CD4-positive, alpha-beta memory T cell (primary cell): ENCODE data around the gene RAB35. TPM values are rescaled to one million over a fixed set of nuclear protein-coding genes. Genes with fewer than 3 reads are reported as not detected.

Source experiments
- CTCF ChIA-PET: fragments of 350-600 bp; sonication (Branson Sonifier 250); formaldehyde crosslinking; loops from one replicate; lab custom pipeline; 2021; ENCODE audit warnings: inconsistent platforms; ENCODE audit not compliant: partially characterized antibody; lab: Charles Lee
- POLR2A ChIA-PET: fragments of 350-600 bp; sonication (Branson Sonifier 250); formaldehyde crosslinking; loops from one replicate; lab custom pipeline; 2021; ENCODE audit not compliant: partially characterized antibody; lab: Charles Lee
- DNase-seq, 5 donors: peaks; one replicate each; pipeline versions ENCODE4 v3.0.0 to v3.0.0-alpha.2; 2020 to 2022; ENCODE audit warnings: mixed read lengths in 1 of 5
- H3K27ac ChIP-seq: one replicate; pipeline ENCODE4 v1.7.0; 2013; ENCODE audit warnings: low read depth, low read length
- H3K27me3 ChIP-seq: 2 replicates; pipeline ENCODE4 v1.7.0; 2013; ENCODE audit warnings: mild to moderate bottlenecking, low read length, moderate library complexity; ENCODE audit not compliant: insufficient read depth
- H3K36me3 ChIP-seq: 2 replicates; pipeline ENCODE4 v1.7.0; 2013; ENCODE audit warnings: mild to moderate bottlenecking, low read length, moderate library complexity; ENCODE audit not compliant: insufficient read depth
- H3K4me1 ChIP-seq: 2 replicates; pipeline ENCODE4 v1.7.0; 2013; ENCODE audit warnings: mild to moderate bottlenecking, low read length, moderate library complexity; ENCODE audit not compliant: insufficient read depth
- H3K4me3 ChIP-seq, 2 donors: one replicate each; pipeline ENCODE4 v1.7.0; 2013; ENCODE audit warnings: low read length in 2 of 2, mild to moderate bottlenecking in 1 of 2
- H3K9me3 ChIP-seq, 2 donors: one replicate each; pipeline ENCODE4 v1.7.0; 2013; ENCODE audit warnings: low read length in 2 of 2, control low read depth in 1 of 2; ENCODE audit not compliant: control insufficient read depth in 1 of 2
- H3K27ac Mint-ChIP-seq, 7 donors: one replicate each; pipeline ENCODE4 v1.8.0; 2020 to 2021; ENCODE audit warnings: mixed read lengths in 7 of 7, mild to moderate bottlenecking in 6 of 7, inconsistent platforms in 3 of 7, moderate library complexity in 3 of 7
- H3K27me3 Mint-ChIP-seq, 2 donors: one replicate each; pipeline ENCODE4 v1.8.0; 2020 to 2021; ENCODE audit warnings: mixed read lengths in 2 of 2
- H3K36me3 Mint-ChIP-seq, 2 donors: one replicate each; pipeline ENCODE4 v1.8.0; 2020 to 2021; ENCODE audit warnings: mixed read lengths in 2 of 2, inconsistent platforms in 1 of 2, mild to moderate bottlenecking in 1 of 2
- H3K4me1 Mint-ChIP-seq, 4 donors: one replicate each; pipeline ENCODE4 v1.8.0; 2020 to 2021; ENCODE audit warnings: mixed read lengths in 4 of 4, mild to moderate bottlenecking in 1 of 4
- H3K4me3 Mint-ChIP-seq, 8 donors: one replicate each; pipeline ENCODE4 v1.8.0; 2020 to 2021; ENCODE audit warnings: mixed read lengths in 8 of 8, mild to moderate bottlenecking in 7 of 8, moderate library complexity in 6 of 8, inconsistent platforms in 3 of 8
- H3K9me3 Mint-ChIP-seq, 8 donors: one replicate each; pipeline ENCODE4 v1.8.0; 2020 to 2021; ENCODE audit warnings: mixed read lengths in 8 of 8, mild to moderate bottlenecking in 5 of 8, inconsistent platforms in 3 of 8, moderate library complexity in 1 of 8
- intact Hi-C: fragments of 100-400 bp; cut with micrococcal nuclease; formaldehyde crosslinking; loops from one replicate; pipeline ENCODE4 v1.15.1; 2023
- polyA plus RNA-seq, 2 donors: library from polyadenylated mRNA; unstranded; fragments of 300-500 nt; fragmentation: Illumina TruSeq; gene quantifications; one replicate each; pipeline ENCODE4 v1.2.3, GENCODE V29; 2021
- total RNA-seq, 2 experiments: library from RNA; stranded (reverse); gene quantifications; one replicate each; pipeline ENCODE4 v1.2.3, GENCODE V29; 2021

The RAB35 gene
- total and polyA plus RNA-seq, 4 experiments from 2014 or later: 12.4 to 71.3 (median 45.4) TPM

GRCh38 chr12:120132863-120133385 lies 16.4 kb upstream of the RAB35 start:
- Histone ChIP-seq H3K27me3 (no peaks in the 10 kb centered on the region), H3K27ac (no peak overlapping the region)
- peak overlapping the region in 1 of 7 donors; percentile 8 for H3K27ac Mint-ChIP-seq

GRCh38 chr12:120132054-120132836 lies 15.7 kb upstream of the RAB35 start:
- Mint-ChIP-seq H3K27me3 (no peaks in the 10 kb centered on the region), H3K4me3 (no peak overlapping the region), H3K36me3 (peaks cover 42 to 87% of the 10 kb centered on the region in 2 donors), H3K9me3 (no peaks in the 10 kb centered on the region), H3K4me1 (no peaks in the 10 kb centered on the region), H3K27ac (peak overlapping the region in 2 of 7 donors; percentile 60 to 69)
- H3K27me3 ChIP-seq: no peaks in the 10 kb centered on the region
- no peak overlapping the region for H3K27ac ChIP-seq
- no peak overlapping the region for H3K4me3 ChIP-seq
- H3K9me3 ChIP-seq: no peaks in the 10 kb centered on the region
- ChIA-PET POLR2A (interaction anchor here (0.7 kb wide), 1 partner anchor 13 kb away, joined by 5 read pairs; no protein-coding TSS in a partner anchor), CTCF (no interaction called here)
- no peak for DNase-seq
- H3K4me1 ChIP-seq: no peaks in the 10 kb centered on the region
- intact Hi-C loops: no loop called here
- H3K36me3 ChIP-seq: peaks cover 89% of the 10 kb centered on the region

More at GRCh38 chr12:120132863-120133385, 16.4 kb upstream of the RAB35 start:
- ChIA-PET CTCF (no interaction called here), POLR2A (no interaction called here)
- Mint-ChIP-seq H3K27me3 (no peaks in the 10 kb centered on the region), H3K9me3 (no peaks in the 10 kb centered on the region), H3K4me3 (no peak overlapping the region), H3K36me3 (peaks cover 38 to 85% of the 10 kb centered on the region in 2 donors), H3K4me1 (no peaks in the 10 kb centered on the region)
- no peak overlapping the region for H3K4me3 ChIP-seq
- no peaks in the 10 kb centered on the region for H3K4me1 ChIP-seq
- no peak for DNase-seq
- intact Hi-C loops: no loop called here
- H3K36me3 ChIP-seq: peaks cover 89% of the 10 kb centered on the region
- H3K9me3 ChIP-seq: no peaks in the 10 kb centered on the region

GRCh38 chr12:120131116-120131515 lies 14.6 kb upstream of the RAB35 start:
- Mint-ChIP-seq H3K27ac (no peak overlapping the region), H3K9me3 (no peaks in the 10 kb centered on the region), H3K4me1 (peaks cover 0 to 7% (median 0%) of the 10 kb centered on the region in 4 donors), H3K27me3 (no peaks in the 10 kb centered on the region), H3K4me3 (no peak overlapping the region), H3K36me3 (peaks cover 47 to 86% of the 10 kb centered on the region in 2 donors)
- no peaks in the 10 kb centered on the region for H3K27me3 ChIP-seq
- intact Hi-C loops: no loop called here
- no peak for DNase-seq
- POLR2A ChIA-PET: interaction anchor here (0.5 kb wide), 1 partner anchor 12 kb away, joined by 3 read pairs; no protein-coding TSS in a partner anchor
- no peak overlapping the region for H3K27ac ChIP-seq
- peaks cover 80% of the 10 kb centered on the region for H3K36me3 ChIP-seq
- H3K4me1 ChIP-seq: no peaks in the 10 kb centered on the region
- no peak overlapping the region for H3K4me3 ChIP-seq
- CTCF ChIA-PET: no interaction called here
- H3K9me3 ChIP-seq: no peaks in the 10 kb centered on the region

- POLR2A ChIA-PET: no interaction called here
- Mint-ChIP-seq H3K36me3 (peaks cover 46 to 78% of the 10 kb centered on the region in 2 donors), H3K27ac (peak overlapping the region in 1 of 7 donors; percentile 65)
These were observed 13.5 kb upstream of the RAB35 start for GRCh38 chr12:120130011-120130410.

GRCh38 chr12:120126635-120127005 lies 10.1 kb upstream of the RAB35 start:
- peaks cover 24% of the 10 kb centered on the region for H3K4me1 ChIP-seq
- no peaks in the 10 kb centered on the region for H3K9me3 Mint-ChIP-seq
- no peak overlapping the region for H3K4me3 Mint-ChIP-seq

More at GRCh38 chr12:120130011-120130410, 13.5 kb upstream of the RAB35 start:
- no peaks in the 10 kb centered on the region for H3K27me3 ChIP-seq
- Mint-ChIP-seq H3K27me3 (no peaks in the 10 kb centered on the region), H3K4me1 (peaks cover 0 to 14% (median 0%) of the 10 kb centered on the region in 4 donors), H3K9me3 (no peaks in the 10 kb centered on the region), H3K4me3 (no peak overlapping the region)
- CTCF ChIA-PET: no interaction called here
- no peak overlapping the region for H3K27ac ChIP-seq
- intact Hi-C loops: no loop called here
- no peaks in the 10 kb centered on the region for H3K9me3 ChIP-seq
- H3K36me3 ChIP-seq: peaks cover 74% of the 10 kb centered on the region
- no peak for DNase-seq
- H3K4me1 ChIP-seq: no peaks in the 10 kb centered on the region
- H3K4me3 ChIP-seq: no peak overlapping the region

GRCh38 chr12:120125792-120126634 lies 9.5 kb upstream of the RAB35 start:
- intact Hi-C loops: no loop called here

More at GRCh38 chr12:120126635-120127005, 10.1 kb upstream of the RAB35 start:
- intact Hi-C loops: no loop called here
- Histone ChIP-seq H3K36me3 (peaks cover 40% of the 10 kb centered on the region), H3K4me3 (no peak overlapping the region), H3K27me3 (no peaks in the 10 kb centered on the region), H3K9me3 (no peaks in the 10 kb centered on the region), H3K27ac (no peak overlapping the region)
- Mint-ChIP-seq H3K27me3 (no peaks in the 10 kb centered on the region), H3K36me3 (peaks cover 24 to 46% of the 10 kb centered on the region in 2 donors), H3K27ac (peak overlapping the region in 4 of 7 donors; percentile 65 to 80 (median 70)), H3K4me1 (peaks cover 16 to 35% (median 20%) of the 10 kb centered on the region in 4 donors)
- CTCF ChIA-PET: interaction anchor here (0.9 to 2.5 kb wide), 2 partner anchors 9 to 10 kb away, joined by 3 to 11 read pairs; partner anchors contain the start of gene RAB35
- no peak for DNase-seq
- POLR2A ChIA-PET: interaction anchor here (1.1 to 3.0 kb wide), 4 partner anchors 8 to 74 kb away, joined by 3 to 15 read pairs (median 6); partner anchors contain the start of genes RAB35 and RPLP0

More at GRCh38 chr12:120125792-120126634, 9.5 kb upstream of the RAB35 start:
- no peak overlapping the region for H3K27ac ChIP-seq
- H3K27me3 Mint-ChIP-seq: no peaks in the 10 kb centered on the region
- no peak for DNase-seq
- peaks cover 20 to 40% of the 10 kb centered on the region in 2 donors for H3K36me3 Mint-ChIP-seq
- H3K4me1 Mint-ChIP-seq: peaks cover 22 to 41% (median 26%) of the 10 kb centered on the region in 4 donors
- no peak overlapping the region for H3K4me3 ChIP-seq
- H3K9me3 Mint-ChIP-seq: no peaks in the 10 kb centered on the region
- peaks cover 34% of the 10 kb centered on the region for H3K36me3 ChIP-seq
- no peaks in the 10 kb centered on the region for H3K27me3 ChIP-seq
- peak overlapping the region in 1 of 8 donors; percentile 13 for H3K4me3 Mint-ChIP-seq
- ChIA-PET POLR2A (interaction anchor here (0.8 to 3.0 kb wide), 5 partner anchors 9 to 133 kb away, joined by 3 to 15 read pairs (median 5); partner anchors contain the start of genes RAB35 and RPLP0), CTCF (interaction anchor here (0.9 to 2.5 kb wide), 2 partner anchors 8 to 11 kb away, joined by 3 to 11 read pairs; partner anchors contain the start of gene RAB35)
- peak overlapping the region in 5 of 7 donors; percentile 18 to 67 (median 55) for H3K27ac Mint-ChIP-seq
- H3K4me1 ChIP-seq: peaks cover 30% of the 10 kb centered on the region
- H3K9me3 ChIP-seq: no peaks in the 10 kb centered on the region
